ENCODE results near the gene ENTR1.

DNA sequence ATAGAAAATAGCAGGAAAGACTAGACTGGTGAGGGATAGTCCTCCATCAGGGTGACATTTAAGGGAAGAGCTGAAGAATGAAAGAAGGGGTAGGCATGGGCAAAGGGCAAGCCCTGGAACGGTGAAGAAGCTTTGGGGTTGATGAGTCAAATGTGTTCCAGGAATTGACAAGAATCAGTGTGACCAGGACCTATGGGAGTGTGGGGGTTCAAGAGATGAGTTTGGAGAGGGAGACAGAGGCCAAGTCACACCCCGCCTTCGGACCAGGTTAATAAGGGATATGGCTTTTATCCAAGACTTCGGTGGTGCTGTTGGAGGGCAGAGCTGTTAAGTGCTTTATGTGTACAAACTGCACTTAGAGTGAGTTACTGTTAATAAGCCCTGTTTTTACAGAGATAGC lies 964 bp upstream of the ENTR1 start:
- TF ChIP-seq, protein P1, sequence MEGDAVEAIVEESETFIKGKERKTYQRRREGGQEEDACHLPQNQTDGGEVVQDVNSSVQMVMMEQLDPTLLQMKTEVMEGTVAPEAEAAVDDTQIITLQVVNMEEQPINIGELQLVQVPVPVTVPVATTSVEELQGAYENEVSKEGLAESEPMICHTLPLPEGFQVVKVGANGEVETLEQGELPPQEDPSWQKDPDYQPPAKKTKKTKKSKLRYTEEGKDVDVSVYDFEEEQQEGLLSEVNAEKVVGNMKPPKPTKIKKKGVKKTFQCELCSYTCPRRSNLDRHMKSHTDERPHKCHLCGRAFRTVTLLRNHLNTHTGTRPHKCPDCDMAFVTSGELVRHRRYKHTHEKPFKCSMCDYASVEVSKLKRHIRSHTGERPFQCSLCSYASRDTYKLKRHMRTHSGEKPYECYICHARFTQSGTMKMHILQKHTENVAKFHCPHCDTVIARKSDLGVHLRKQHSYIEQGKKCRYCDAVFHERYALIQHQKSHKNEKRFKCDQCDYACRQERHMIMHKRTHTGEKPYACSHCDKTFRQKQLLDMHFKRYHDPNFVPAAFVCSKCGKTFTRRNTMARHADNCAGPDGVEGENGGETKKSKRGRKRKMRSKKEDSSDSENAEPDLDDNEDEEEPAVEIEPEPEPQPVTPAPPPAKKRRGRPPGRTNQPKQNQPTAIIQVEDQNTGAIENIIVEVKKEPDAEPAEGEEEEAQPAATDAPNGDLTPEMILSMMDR (IDR thresholded peaks at IDR 0.05) = no peak
- TF ChIP-seq SIN3A (IDR thresholded peaks at IDR 0.05; ENCODE audit: borderline replicate concordance, insufficient read depth, low read depth, low read length) (no peak), POLR2AphosphoS5 (IDR thresholded peaks at IDR 0.05; ENCODE audit: low read depth, low read length) (no peak)
